HG02588 (cell line): Measurements from ENCODE around the gene FAXDC2.
A peak's percentile ranks its signal among the peaks of the same experiment; 100 is the strongest.
"Not testable (repeated sequence)": the region's sequence is repeated elsewhere in the genome, so short reads cannot be mapped to it uniquely, and the experiment has no call there.

ENCODE experiments used
- ATAC-seq: cut with Tn5 transposase; IDR thresholded peaks from one replicate; pipeline ENCODE4 v1.9.1; 2021; ENCODE audit warnings: mild to moderate bottlenecking, moderate library complexity; ENCODE audit not compliant: unreplicated experiment

FAXDC2 gene

DNA sequence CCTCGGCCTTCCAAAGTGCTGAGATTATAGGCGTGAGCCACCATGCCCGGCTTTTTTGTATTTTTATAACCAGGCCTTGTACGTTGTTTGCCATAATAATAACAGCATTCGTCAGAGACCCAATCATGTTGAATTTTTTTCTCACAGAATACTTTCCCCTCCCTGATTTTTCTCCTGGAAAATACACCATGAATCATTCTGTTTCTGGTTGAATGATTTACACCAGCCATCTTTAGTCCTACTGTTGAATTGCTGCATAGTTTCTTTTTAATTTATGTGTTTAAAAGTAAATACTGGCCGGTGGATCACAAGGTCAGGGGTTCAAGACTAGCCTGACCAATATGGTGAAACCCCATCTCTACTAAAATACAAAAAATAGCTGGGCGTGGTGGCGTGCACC, 11.5 kb upstream of the FAXDC2 start:
- ATAC-seq = no peak

DNA sequence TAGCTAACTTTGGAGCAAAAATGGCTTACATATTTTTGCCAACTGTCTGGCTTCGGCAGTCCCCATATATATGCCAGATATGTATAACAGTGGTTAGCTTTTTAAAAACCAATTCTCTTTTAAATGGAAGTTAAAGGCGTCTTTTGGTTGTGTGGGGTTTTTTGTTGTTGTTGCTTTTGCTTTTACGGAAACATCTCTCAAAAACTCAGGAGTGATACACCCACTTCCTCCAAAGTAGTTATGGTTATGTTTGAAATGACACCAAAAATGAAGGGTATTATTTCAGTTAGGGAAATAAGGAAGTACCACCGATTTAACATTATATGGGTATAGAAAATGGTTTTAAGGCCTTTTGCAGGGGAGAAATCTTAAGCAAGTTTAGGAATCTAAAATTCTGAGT, 10.4 kb upstream of the FAXDC2 start:
- ATAC-seq = no peak

DNA sequence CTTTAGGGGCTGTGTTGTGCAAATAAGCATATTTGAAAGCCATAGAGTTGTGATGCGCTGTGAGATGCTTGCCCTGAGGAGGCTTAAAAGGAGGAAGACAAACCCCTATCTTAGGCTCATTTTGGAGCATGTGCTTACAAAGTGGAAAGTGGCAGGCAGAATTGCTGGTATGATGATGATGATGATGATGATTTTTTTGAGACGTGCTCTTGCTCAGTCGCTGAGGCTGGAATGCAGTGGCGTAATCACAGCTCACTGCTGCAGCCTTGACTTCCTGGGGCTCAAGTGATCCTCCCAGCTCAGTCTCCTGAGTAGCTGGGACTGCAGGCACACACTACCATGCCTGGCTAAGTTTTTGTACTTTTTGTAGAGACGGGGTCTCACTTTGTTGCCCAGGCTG, 9.7 kb upstream of the FAXDC2 start:
- ATAC-seq = no peak

DNA sequence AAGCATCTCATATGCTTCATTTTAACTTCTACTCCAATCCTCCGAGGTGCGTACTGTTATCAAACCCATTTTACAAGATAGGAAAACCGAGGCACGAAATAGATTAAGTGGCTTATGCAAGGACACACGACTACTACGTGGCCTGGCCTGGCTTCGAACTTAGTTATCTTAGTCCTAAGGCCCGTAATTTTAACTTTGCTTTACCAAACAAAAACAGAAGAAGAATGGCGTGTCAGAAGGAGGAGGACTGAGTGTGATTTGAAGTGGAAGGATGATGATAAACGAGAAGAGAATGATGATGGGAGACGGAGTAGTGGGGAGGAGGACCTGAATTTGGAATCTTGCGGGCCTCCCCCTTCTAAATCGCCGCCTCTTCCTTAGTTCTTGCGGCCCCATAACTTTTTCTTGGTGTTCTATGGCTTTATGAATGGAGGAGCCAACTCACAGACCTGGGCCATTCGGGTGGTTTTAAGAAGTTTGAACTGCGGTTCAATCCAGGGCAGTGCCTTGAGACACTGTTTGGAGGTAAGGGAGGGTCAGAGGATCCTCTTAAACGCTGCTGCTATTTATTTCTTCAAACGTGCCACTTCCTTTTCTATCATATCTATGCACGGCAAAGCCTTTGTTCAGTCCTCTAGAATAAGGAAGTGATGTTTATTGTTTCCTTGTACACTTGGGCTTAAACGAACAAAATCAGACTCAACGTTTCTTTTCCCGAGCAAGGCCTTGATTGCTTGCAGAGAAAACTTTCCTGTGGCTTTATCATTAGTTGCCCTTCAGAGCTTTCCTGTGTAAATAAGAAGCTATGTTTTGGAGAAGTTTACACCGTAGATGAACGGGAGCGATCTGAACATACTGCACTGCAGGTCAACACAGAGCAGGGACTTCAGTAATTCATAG, 8.8 kb upstream of the FAXDC2 start:
- ATAC-seq = no peak

DNA sequence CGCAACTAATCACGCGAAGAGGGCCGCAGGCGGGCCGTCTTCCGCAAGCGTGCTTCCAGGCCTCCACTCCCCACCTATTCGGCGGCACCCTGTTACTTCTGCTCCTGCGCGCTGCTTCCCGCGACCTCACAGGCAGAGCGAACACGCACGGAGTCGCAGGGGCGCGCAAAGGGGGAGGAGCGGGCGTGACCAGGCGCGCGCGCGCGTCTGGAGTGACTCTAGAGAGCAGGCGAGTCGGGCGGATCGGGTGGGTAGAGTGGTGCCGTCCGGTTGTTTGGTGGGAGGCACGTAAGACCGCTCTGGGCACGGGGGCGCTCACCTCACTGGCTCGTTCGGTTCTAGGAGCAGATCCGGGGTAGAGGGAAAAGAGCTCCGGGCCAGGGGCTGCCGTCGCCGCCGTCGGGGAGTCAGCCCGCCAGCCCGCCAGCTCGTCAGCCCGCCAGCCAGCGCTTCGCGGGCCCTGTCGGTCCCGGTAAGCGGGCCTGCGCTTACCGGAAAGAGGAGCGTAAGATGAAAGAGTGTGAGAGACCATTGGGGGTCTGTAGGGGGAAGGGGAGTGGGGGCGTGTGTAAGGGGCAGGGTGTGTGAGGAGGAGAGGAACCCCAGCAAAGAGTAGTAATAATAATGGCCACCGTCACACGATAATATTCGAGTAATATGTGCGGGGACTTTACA, 8.0 kb upstream of the FAXDC2 start, which contains the start of gene CNOT8:
CNOT8 (plus strand) TSS at position 331 of the 675 bp plus-strand sequence. CDS start 4,652 bp downstream, outside the sequence.
- ATAC-seq = peak; percentile 78

DNA sequence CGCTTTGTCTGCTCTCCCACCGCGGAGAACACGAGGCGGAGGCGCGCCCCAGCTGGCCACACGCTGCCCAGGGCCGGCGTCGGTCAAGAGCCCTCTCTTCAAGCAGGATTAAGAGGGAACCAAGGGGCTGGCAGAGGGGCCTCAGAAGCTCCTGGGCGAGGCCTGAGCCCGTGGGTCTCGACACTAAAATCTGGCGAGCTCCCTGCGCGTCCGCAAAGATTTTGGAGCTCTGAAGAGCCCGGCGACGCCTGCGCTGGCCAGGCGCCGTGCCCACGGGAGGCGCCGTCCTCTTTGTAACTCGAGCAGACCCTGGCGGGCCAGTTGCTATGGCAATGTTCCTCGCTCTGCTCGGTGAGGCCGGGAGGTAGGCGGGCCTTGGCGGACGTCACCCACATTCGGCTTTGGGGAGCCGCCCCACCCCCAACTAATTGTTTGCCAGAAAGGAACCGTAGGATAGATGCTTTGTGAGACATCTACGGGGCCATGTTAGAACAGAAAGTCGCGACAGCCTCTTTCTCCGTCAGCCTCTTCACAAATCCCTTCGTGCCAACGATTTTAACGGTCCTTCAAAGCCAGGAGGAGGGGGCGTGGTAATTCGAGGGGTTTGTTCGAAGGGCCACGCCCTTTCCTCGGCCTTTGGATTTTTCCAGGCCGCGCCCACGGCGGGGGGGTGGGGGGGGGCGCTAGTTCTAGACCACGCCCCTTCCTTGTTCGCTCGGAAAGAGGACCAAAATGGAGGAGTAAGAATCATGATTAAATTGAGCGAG, 7.3 kb upstream of the FAXDC2 start:
- peak; percentile 61 for ATAC-seq

DNA sequence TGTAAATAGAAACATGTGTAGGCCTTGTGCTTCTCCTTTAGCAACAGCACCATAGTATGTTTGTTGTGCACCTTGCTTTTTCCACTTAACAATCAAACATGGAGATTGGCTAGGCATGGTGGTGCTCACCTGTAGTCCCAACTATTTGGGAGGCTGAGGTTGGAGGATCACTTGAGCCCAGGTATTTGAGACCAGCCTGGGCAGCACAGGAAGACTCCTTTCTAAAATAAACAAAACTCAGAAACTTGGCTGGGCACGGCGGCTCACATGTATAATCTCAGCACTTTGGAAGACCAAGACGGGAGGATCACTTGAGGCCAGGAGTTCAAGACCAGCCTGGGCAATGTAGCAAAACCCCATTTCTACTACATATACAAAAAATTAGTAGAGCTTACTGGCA, 948 bp upstream of the FAXDC2 start:
- ATAC-seq = no peak

DNA sequence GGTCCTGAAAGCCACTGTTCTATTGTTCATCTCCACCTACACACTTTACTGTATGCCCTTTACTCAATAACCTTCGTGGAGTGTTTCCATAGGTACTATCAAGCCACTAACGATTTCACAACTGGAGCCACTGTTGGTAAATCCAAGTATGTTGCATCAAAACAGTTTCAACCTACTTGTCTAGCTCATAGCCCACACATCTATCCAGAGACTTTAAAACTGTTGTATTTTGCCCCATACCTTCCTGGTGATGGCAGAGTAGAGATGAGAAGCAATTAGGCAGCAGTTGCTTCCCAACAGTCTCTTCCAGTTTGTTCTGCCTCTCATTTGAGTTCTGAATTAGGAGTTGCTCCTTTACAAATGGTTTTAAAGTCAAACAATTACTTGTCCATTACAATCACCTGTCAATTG, 607 bp downstream of the FAXDC2 start:
- ATAC-seq = no peak

DNA sequence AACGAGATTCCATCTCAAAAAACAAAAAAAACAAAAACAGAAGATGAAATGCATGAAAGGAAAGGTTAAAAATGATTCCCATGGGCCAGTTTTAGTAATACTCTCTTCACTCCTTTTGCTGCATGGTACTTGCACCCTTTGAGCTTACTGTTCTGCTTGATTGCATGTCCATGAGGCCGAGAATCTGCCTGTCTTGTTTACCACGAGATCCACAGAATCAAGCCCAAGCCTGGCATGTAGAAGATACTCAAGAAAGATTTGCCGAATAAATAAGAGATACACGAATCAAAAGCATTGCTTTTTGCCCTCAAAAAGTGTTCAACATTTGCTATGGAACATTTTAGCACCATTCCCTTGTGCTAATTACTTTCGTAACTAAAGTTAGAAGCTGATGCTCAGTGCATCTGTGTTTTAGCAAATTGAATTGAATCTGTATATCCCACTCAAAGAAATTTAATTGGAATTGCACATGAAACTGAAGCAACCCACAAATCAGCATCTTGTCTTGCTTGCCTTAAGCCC, 1.1 kb downstream of the FAXDC2 start:
- ATAC-seq = no peak

DNA sequence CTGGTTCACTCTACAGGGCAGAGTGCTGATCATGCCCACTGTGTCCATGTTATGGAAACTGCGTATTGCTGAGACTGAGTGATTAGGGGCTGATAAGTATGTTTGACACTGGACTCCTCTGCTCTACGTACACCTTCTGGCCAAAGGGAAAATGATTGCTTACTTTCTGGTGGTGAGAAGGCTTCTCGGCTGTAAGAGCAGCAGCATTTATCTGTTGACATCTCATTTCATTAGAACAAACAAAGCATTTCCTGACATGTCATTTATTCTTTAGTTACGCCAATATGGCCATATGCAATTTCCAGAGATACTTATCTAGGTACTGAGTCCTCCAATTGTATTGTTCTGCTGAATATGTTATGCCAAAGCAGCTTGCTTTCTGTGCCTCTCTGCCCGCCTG, 5.6 kb downstream of the FAXDC2 start:
- no peak for ATAC-seq

DNA sequence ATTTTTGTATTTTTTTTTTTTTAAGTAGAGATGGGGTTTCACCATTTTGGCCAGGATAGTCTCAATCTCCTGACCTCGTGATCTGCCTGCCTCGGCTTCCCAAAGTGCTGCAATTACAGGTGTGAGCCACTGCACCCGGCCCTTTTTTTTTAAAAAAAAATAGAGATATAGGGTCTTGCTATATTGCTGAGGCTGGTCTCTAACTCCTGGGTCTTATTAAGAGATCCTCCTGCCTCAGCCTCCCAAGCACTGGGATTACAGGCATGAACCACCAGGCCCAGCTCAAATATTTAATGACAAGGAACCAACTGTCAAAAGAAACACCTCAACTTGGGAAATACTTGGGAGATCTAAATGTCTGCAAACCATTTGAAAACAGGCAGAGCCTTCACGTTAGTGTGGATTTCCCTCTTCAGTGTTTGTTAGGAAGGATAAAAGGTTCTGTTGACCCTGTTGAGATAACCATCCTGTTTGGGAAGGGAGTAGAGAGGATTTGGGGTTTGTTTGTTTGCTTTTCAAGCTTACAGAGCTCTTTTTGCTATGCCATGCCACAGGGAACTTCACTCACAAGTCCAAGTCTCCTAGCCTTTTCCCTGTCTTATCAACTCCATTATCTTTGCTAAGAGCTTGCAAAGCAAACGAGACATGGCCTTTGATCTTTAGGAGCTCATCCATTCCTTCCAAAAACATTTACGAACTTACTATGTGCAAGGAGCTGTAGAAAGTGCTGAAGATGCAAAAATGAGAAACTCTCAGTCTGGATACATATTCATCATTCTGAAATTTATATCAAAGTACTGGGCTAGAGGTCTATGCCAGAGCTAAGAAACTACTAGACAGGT, 7.5 kb downstream of the FAXDC2 start:
- ATAC-seq = no peak

DNA sequence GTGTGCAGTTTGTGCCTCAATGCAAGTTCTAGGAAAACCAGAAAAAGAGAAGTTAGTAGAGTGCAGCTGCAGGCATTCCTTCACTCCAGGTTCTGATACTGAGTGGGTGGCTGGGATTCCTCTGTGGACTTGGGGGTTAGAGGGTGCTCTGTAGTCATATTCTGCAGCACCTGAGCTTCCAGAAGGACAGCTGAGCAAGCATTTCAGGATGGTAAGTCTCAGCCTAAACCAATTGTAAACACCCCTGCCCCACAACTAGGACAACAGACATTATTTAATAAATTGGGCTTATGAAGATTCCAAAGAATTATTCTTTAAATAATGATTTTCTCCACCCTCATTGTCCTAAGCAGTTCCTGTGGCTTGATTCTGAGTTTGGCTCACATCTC, 9.1 kb downstream of the FAXDC2 start:
- ATAC-seq = no peak

DNA sequence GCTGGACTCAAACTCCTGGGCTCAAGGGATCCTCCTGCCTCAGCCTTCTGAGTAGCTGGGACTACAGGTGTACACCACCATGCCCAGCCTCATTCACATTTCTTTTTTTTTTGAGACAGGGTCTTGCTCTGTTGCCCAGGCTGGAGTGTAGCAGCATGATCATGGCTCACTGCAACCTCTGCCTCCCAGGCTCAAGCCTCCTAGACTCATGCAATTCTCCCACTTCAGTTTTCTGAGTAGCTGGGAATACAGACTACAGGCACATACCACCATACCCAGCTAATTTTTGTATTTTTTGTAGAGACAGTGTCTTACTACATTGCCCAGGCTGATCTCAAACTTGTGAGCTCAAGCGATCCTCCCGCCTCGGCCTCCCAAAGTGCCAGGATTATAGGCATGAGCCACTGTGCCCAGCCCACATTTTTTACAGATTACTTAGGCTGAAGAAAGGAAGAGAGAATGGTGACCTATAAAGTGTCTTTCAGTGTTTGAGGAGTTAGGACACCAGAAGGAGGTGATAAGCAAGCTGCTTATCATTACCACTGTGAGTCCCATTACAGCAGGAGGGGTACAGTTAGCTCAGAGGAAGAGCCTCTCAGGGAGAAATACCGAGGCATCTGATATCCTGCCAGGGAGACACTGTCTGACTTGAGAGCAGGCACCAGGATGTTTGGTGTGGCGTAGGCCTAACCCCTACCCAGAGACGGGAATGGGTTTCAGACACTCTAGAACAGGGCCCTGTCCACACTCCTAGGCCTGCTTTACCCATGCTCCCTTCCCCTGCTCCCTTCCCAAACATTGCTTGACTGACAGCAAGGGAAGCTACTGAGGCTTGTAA, 9.7 kb downstream of the FAXDC2 start:
- ATAC-seq = no peak

DNA sequence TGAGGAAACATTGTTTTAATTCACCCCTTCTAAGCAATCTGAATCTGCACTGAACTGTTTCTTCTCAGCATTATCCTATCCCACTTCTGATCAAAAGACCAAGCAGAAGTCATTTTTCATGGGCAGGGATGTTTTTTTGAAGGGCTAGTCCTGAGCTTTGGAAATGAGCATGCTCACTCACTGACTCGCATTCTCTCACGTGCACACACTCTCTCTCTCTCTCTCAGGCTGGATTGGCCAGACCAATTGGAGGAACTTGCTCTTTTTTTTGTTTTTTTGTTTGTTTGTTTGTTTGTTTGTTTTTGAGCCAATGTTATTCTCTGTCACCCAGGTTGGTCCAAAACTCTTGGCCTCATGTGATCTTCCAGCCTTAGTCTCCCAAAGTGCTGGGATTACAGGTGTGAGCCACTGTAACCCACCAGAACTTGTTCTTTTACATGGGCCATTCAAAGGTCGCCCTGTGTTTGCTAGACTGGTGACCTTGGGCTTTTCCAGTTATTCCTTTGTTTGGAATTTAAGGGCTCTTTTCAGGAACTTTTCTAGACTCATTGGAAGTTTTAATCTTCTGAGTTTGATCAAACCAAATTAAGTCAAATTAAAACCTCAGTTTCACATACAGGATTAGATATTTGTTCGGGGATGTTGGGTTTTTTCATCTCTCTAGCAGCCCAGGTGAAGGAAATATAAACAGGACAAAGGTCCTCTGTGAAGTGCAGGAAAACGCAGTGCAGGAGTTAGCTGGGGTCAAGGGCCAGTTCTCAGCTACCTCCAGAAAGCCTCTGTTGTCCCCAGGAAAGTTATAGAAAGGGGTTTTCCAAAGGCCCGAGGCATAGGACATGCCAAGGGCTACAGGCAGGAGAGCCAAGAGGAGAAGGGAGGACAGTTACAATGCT, 13.1 kb downstream of the FAXDC2 start:
- ATAC-seq = no peak

DNA sequence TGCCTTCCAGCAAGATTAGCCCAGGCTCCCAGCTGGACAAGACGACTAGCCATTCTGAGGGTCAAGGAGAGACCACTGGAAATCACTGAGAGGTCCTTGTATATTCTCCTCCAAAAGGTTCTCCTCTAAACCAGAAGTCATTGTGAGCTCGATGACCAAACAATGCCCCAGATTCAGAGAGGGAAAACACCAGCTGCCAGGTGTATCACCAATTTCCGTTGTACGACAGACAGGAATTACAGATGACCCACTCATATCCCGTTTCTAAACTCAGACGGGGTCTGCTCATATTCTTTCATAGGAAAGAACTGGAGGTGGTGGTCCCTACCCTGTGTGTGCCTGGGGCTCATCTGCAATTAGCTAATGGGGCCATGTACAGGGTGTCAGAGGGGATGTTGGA, 14.2 kb downstream of the FAXDC2 start:
- no peak for ATAC-seq

DNA sequence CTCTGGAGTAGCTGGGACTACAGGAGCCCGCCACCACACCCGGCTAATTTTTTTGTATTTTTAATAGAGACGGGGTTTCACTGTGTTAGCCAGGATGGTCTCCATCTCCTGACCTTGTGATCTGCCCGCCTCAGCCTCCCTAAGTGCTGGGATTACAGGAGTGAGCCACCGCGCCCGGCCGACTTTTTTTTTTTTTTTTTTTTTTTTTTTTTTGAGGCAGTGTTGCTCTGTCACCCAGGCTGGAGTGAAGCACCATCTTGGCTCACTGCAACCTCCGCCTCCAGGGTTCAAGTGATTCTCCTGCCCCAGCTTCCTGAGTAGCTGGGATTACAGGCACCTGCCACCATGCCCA, 14.7 kb downstream of the FAXDC2 start:
- ATAC-seq = not testable (repeated sequence)

DNA sequence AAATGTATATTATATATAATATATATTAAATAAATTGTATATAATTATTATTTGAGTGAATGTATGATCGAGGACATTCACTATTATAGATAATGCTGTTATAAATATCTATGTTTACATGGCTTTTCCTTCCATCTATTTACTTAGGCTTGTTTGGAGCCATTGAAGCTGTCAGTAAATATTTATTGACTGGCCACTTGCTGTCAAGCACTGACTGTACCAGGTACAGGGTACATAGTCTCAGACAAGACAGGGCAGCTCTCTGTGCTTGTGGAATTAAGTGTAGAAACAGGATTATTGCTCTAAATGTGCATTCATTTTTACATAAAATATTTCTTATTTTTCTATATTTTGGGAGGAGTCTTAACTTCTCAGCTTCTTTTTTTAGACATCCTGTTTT, 16.4 kb downstream of the FAXDC2 start:
- ATAC-seq = no peak

DNA sequence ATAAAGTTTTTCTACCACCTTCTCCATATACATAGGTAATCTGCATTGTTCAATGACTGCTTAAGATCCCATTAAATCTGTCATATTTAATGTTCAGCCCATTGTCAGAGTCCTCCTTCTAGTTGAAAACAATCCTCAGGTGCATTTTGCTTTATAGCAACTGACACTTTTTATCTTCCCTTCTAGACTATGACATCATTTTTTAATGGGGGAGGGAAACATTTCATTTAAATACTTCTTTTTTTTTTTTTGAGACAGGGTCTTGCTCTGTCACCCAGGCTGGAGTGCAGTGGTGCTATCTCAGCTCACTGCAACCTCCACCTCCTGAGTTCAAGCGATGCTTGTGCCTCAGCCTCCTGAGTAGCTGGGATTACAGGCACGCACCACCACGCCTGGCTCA, 17.6 kb downstream of the FAXDC2 start:
- ATAC-seq = not testable (repeated sequence)

DNA sequence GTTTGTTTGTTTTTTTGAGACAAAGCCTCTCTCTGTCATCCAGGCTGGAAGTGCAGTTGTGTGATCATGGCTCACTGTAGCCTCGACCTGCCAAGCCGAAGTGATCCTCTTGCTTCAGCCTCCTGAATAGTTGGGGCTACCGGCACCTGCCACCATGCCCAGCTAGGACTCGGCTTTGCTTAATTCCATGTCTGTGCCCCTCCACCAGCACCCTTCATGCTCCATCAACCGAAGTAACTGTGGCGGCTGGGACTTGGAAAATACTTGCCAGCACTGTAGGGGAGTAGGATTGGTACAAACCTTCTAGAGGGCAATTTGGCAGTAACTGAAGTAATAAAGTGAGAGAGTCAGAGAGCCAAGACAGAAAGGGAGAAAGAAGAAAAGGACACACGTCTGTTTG, 19.0 kb downstream of the FAXDC2 start:
- no peak for ATAC-seq
